Measurements from ENCODE around the gene DPCD.

Gene DPCD

GRCh38 chr10:101646364-101646763 is 58.2 kb downstream of the DPCD start:
- H3K27me3 ChIP-seq (ENCODE audit: insufficient read depth, low read length) = no peaks in the 10 kb centered on the region
- no peaks in the 10 kb centered on the region for H3K36me3 ChIP-seq (ENCODE audit: insufficient read depth, low read length)
- H3K79me2 ChIP-seq (ENCODE audit: control insufficient read depth, insufficient read depth, low read length, unreplicated experiment) = no peaks in the 10 kb centered on the region
- no peak overlapping the region for H3K27ac ChIP-seq (ENCODE audit: low read depth, low read length)
- peaks cover 2% of the 10 kb centered on the region for H3K4me1 ChIP-seq (ENCODE audit: control insufficient read depth, insufficient read depth, low read length, unreplicated experiment)
- no peak overlapping the region for H3K4me3 ChIP-seq (ENCODE audit: low read depth, low read length)
- H2AFZ ChIP-seq (ENCODE audit: low read length, unreplicated experiment) = no peak overlapping the region

DNA sequence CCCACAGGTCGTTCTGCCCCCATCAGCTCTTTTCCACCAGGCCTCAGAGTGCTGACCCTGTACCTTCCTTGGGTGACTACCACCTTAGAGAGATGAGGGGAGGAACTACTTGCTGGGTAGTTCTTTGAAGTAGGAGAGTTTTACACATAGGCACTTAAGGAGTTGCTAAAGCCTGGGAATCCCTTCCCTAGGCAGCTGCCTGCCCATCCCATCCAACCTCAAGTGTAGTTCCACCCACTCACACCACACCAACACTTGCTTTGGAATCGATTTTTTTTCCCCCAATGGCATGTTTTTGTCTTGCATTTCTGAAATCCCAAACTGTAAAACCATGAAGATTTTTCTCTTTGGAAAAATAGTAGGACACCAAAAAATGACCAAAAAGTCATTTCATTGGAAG is 59.1 kb downstream of the DPCD start:
- no peak overlapping the region for H3K27ac ChIP-seq (ENCODE audit: low read depth, low read length)
- peaks cover 2% of the 10 kb centered on the region for H3K4me1 ChIP-seq (ENCODE audit: control insufficient read depth, insufficient read depth, low read length, unreplicated experiment)
- H3K4me3 ChIP-seq (ENCODE audit: low read depth, low read length) = no peak overlapping the region
- no peaks in the 10 kb centered on the region for H3K79me2 ChIP-seq (ENCODE audit: control insufficient read depth, insufficient read depth, low read length, unreplicated experiment)
- no peaks in the 10 kb centered on the region for H3K36me3 ChIP-seq (ENCODE audit: insufficient read depth, low read length)
- H3K27me3 ChIP-seq (ENCODE audit: insufficient read depth, low read length) = no peaks in the 10 kb centered on the region
- H2AFZ ChIP-seq (ENCODE audit: low read length, unreplicated experiment) = no peak overlapping the region

DNA sequence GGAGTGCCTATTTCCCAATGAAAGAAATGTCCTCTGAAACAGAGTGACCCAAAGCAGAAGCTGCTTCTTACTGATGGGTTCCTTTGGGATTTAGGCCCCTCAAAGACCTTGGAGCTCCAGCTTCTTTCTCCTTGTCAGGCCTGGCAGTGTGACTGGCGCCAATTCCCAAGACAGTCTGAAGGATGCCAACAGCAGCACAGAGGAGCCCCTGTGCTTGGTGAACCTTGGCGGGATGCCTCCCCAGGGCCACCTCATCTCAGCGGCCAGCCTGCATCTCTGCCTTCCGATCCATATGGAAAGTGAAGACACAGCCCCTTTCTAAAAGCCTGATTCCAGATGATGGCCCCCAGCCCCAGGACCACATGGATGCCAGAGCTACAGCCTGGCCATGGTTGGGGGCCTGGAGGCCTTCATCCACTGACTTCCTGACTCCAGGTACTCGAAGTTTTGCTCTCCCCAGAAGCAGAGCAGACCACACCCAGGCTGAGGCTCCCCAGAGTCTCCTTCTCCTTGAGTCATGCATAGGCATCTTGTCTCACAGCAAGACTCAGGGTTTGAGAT is 61.5 kb downstream of the DPCD start:
- no peaks in the 10 kb centered on the region for H3K79me2 ChIP-seq (ENCODE audit: control insufficient read depth, insufficient read depth, low read length, unreplicated experiment)
- H3K4me1 ChIP-seq (ENCODE audit: control insufficient read depth, insufficient read depth, low read length, unreplicated experiment) = peaks cover 2% of the 10 kb centered on the region
- H2AFZ ChIP-seq (ENCODE audit: low read length, unreplicated experiment) = no peak overlapping the region
- no peak overlapping the region for H3K4me3 ChIP-seq (ENCODE audit: low read depth, low read length)
- no peaks in the 10 kb centered on the region for H3K36me3 ChIP-seq (ENCODE audit: insufficient read depth, low read length)
- H3K27ac ChIP-seq (ENCODE audit: low read depth, low read length) = no peak overlapping the region
- H3K27me3 ChIP-seq (ENCODE audit: insufficient read depth, low read length) = no peaks in the 10 kb centered on the region

DNA sequence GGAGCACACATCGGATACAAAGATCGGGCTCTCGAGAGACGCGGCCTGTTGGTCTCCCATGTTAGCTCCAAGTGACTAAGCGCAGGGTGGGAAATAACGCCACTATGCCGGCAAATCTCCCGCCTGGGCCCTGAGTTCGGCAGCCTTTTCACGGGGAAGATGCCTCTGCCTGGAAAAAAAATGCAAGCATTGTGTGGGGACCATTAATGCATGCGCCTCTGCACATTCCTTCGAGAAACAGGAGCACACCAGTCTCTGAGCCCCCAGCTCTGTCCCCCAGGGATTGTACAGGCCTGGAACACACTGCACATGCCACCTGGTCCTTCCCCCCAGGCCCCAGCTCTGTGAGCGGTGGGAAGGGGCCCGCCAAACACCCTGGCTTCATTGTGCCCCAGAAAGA is 62.7 kb downstream of the DPCD start:
- Histone ChIP-seq H3K36me3 (ENCODE audit: insufficient read depth, low read length) (no peaks in the 10 kb centered on the region), H3K4me3 (ENCODE audit: low read depth, low read length) (no peak overlapping the region), H3K79me2 (ENCODE audit: control insufficient read depth, insufficient read depth, low read length, unreplicated experiment) (no peaks in the 10 kb centered on the region), H3K4me1 (ENCODE audit: control insufficient read depth, insufficient read depth, low read length, unreplicated experiment) (peaks cover 2% of the 10 kb centered on the region), H3K27me3 (ENCODE audit: insufficient read depth, low read length) (no peaks in the 10 kb centered on the region), H2AFZ (ENCODE audit: low read length, unreplicated experiment) (no peak overlapping the region), H3K27ac (ENCODE audit: low read depth, low read length) (no peak overlapping the region)

GRCh38 chr10:101651336-101651735 is 63.2 kb downstream of the DPCD start:
- H3K36me3 ChIP-seq (ENCODE audit: insufficient read depth, low read length) = no peaks in the 10 kb centered on the region

DNA sequence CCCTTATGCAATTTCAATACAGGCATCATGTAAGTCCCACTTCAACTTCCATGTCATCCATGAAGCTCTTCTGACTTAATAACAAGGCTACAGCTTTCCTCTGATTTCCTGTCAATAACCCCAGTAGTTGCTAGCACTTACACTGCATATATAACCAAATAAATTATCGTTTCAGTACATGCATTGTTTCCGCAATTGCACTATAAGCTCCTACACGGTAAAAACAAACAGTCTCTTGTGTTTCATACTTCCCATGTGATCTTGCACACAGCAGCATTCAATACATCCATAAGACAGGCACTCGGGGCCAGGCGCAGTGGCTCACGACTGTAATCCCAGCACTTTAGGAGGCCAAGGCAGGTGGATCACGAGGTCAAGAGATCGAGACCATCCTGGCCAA is 65.4 kb downstream of the DPCD start:
- Histone ChIP-seq H3K4me3 (ENCODE audit: low read depth, low read length) (no peak overlapping the region), H3K27ac (ENCODE audit: low read depth, low read length) (no peak overlapping the region), H3K79me2 (ENCODE audit: control insufficient read depth, insufficient read depth, low read length, unreplicated experiment) (no peaks in the 10 kb centered on the region), H3K36me3 (ENCODE audit: insufficient read depth, low read length) (0 out of 2 replicates have a peak, but pooled peaks cover 2% of the 10 kb centered on the region), H3K4me1 (ENCODE audit: control insufficient read depth, insufficient read depth, low read length, unreplicated experiment) (peaks cover 2% of the 10 kb centered on the region), H3K27me3 (ENCODE audit: insufficient read depth, low read length) (no peaks in the 10 kb centered on the region), H2AFZ (ENCODE audit: low read length, unreplicated experiment) (no peak overlapping the region)

More at GRCh38 chr10:101651336-101651735, 63.2 kb downstream of the DPCD start:
- Histone ChIP-seq H3K4me1 (ENCODE audit: control insufficient read depth, insufficient read depth, low read length, unreplicated experiment) (peaks cover 2% of the 10 kb centered on the region), H3K27ac (ENCODE audit: low read depth, low read length) (no peak overlapping the region), H2AFZ (ENCODE audit: low read length, unreplicated experiment) (no peak overlapping the region), H3K27me3 (ENCODE audit: insufficient read depth, low read length) (no peaks in the 10 kb centered on the region), H3K4me3 (ENCODE audit: low read depth, low read length) (no peak overlapping the region), H3K79me2 (ENCODE audit: control insufficient read depth, insufficient read depth, low read length, unreplicated experiment) (no peaks in the 10 kb centered on the region)

GRCh38 chr10:101655570-101655969 is 67.4 kb downstream of the DPCD start:
- no peaks in the 10 kb centered on the region for H3K4me1 ChIP-seq (ENCODE audit: control insufficient read depth, insufficient read depth, low read length, unreplicated experiment)
- H3K36me3 ChIP-seq (ENCODE audit: insufficient read depth, low read length) = 0 out of 2 replicates have a peak, but pooled peaks cover 2% of the 10 kb centered on the region
- no peaks in the 10 kb centered on the region for H3K27me3 ChIP-seq (ENCODE audit: insufficient read depth, low read length)
- H3K4me3 ChIP-seq (ENCODE audit: low read depth, low read length) = no peak overlapping the region
- H2AFZ ChIP-seq (ENCODE audit: low read length, unreplicated experiment) = no peak overlapping the region
- H3K27ac ChIP-seq (ENCODE audit: low read depth, low read length) = no peak overlapping the region
- no peaks in the 10 kb centered on the region for H3K79me2 ChIP-seq (ENCODE audit: control insufficient read depth, insufficient read depth, low read length, unreplicated experiment)

GRCh38 chr10:101656890-101657289 is 68.8 kb downstream of the DPCD start:
- Histone ChIP-seq H3K36me3 (ENCODE audit: insufficient read depth, low read length) (0 out of 2 replicates have a peak, but pooled peaks cover 2% of the 10 kb centered on the region), H3K27me3 (ENCODE audit: insufficient read depth, low read length) (no peaks in the 10 kb centered on the region), H3K4me3 (ENCODE audit: low read depth, low read length) (no peak overlapping the region)

GRCh38 chr10:101658975-101659374 is 70.9 kb downstream of the DPCD start:
- Histone ChIP-seq H3K27ac (ENCODE audit: low read depth, low read length) (no peak overlapping the region), H2AFZ (ENCODE audit: low read length, unreplicated experiment) (no peak overlapping the region), H3K4me3 (ENCODE audit: low read depth, low read length) (no peak overlapping the region), H3K36me3 (ENCODE audit: insufficient read depth, low read length) (0 out of 2 replicates have a peak, but pooled peaks cover 2% of the 10 kb centered on the region), H3K27me3 (ENCODE audit: insufficient read depth, low read length) (no peaks in the 10 kb centered on the region), H3K79me2 (ENCODE audit: control insufficient read depth, insufficient read depth, low read length, unreplicated experiment) (no peaks in the 10 kb centered on the region), H3K4me1 (ENCODE audit: control insufficient read depth, insufficient read depth, low read length, unreplicated experiment) (no peaks in the 10 kb centered on the region)

More at GRCh38 chr10:101656890-101657289, 68.8 kb downstream of the DPCD start:
- H3K79me2 ChIP-seq (ENCODE audit: control insufficient read depth, insufficient read depth, low read length, unreplicated experiment) = no peaks in the 10 kb centered on the region
- H2AFZ ChIP-seq (ENCODE audit: low read length, unreplicated experiment) = no peak overlapping the region
- no peak overlapping the region for H3K27ac ChIP-seq (ENCODE audit: low read depth, low read length)
- H3K4me1 ChIP-seq (ENCODE audit: control insufficient read depth, insufficient read depth, low read length, unreplicated experiment) = no peaks in the 10 kb centered on the region
